Islet precursor cell (in vitro differentiated cells): ENCODE data around the gene SRF.

ENCODE experiments used
- DNase-seq: peaks from one replicate; pipeline ENCODE4 v3.0.0-alpha.2; 2018

SRF gene

DNA sequence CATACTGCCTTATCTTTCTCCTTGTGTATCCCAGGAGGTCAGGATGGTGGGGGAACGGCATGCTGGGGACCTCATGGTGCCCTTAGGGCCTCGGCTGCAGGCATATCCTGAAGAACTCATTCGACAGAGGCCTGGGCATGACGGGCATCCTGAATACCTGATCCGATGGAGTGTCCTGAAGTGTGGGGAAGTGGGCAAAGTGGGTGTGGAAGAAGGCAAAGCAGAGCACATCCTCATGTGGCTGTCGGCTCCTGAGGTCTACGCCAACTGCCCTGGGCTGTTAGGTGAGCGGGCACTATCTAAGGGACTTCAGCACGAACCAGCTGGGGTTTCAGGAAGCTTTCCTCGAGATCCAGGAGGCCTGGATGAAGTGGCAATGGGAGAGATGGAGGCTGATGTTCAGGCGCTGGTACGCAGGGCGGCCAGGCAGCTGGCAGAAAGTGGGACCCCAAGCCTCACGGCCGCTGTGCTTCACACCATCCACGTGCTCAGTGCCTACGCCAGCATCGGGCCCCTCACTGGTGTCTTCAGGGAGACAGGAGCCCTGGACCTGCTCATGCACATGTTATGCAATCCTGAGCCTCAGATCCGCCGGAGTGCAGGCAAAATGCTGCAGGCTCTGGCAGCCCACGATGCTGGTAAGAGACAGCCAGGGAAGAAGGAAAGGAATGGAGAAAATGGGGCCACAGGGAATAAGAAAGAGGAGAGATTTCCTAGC lies 13.4 kb downstream of the SRF start:
- no peak for DNase-seq

DNA sequence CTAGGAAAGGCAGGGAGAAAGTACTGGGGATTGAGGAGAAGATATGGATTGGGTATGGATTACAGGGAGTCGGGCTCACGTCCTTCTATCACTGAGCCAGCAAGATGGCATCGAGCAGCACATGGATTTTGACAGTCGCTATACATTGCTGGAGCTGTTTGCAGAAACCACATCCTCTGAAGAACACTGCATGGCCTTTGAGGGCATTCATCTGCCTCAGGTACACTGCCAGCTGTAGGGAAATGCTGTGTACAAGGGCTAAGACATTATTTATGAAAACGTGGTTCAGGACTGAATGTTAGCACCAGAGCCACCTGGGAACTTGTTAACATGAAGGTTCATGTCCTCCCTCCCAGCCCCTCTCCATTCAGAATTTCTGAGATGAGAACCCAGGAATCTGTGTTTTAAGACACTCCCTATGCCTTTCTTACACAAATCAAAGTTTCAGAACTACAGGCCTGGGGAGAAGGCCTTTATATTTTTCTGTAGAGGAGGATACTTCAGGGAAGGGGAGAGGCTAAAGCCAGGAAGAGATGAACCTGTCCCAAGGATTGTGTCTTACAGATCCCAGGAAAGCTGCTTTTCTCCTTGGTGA lies 14.4 kb downstream of the SRF start:
- DNase-seq, result no peak

DNA sequence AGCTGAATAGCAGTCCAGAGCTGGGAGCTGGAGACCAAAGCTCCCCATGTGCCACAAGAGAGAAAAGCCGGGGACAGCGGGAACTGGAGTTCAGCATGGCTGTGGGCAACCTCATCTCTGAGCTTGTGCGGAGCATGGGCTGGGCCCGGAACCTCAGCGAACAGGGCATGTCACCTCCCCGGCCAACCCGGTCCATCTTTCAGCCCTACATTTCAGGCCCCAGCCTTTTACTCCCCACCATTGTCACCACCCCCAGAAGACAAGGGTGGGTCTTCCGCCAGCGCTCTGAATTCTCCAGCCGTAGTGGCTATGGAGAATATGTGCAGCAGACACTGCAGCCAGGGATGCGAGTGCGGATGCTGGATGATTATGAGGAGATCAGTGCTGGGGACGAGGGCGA lies 14.9 kb downstream of the SRF start:
- peak; percentile 37 for DNase-seq

DNA sequence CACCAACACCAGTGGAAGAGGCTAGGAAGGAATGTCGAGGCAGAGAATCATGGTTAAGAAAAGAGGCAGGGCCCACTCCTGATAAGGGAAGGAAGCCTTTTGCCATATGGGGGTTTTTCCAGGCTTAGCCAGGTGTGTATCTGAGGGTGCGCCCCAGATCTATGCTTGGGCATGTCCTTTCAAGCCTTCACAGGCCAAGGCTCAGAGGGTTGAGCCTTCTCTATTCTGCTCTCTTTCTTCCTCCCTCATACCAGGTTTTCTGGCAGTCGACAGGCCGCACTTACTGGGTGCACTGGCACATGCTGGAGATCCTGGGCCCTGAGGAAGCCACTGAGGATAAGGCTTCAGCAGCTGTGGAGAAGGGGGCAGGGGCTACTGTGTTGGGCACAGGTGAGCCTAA lies 15.6 kb downstream of the SRF start:
- DNase-seq, result no peak

DNA sequence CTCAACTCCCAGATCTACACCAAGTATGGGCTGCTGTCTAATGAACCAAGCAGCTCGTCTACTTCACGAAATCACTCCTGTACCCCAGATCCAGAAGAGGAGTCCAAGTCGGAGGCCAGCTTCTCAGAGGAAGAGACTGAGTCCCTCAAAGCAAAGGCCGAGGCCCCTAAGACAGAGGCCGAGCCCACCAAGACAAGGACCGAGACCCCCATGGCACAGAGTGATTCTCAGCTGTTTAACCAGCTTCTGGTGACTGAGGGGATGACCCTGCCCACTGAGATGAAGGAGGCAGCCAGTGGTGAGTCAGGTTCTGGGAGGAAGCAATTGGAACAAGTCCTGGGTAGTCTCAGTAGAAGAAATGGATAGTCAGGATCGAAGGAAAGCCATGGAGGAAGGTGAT lies 16.8 kb downstream of the SRF start:
- DNase-seq, result peak; percentile 34

DNA sequence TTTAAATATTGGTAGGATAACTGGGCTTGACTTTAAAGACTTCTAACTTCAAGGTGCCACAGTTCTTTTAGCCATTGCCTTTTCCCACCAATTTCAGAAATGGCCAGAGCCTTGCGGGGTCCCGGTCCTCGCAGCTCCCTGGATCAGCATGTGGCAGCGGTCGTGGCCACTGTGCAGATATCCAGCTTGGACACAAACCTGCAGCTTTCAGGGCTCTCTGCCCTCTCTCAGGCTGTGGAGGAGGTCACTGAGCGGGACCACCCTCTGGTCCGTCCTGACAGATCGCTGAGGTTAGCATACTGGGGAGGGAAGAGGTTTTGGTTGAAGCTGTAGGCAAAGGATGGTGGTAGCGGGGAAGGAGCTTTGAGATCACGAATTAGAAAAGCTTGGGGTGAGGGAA lies 17.4 kb downstream of the SRF start:
- DNase-seq, result peak; percentile 45

DNA sequence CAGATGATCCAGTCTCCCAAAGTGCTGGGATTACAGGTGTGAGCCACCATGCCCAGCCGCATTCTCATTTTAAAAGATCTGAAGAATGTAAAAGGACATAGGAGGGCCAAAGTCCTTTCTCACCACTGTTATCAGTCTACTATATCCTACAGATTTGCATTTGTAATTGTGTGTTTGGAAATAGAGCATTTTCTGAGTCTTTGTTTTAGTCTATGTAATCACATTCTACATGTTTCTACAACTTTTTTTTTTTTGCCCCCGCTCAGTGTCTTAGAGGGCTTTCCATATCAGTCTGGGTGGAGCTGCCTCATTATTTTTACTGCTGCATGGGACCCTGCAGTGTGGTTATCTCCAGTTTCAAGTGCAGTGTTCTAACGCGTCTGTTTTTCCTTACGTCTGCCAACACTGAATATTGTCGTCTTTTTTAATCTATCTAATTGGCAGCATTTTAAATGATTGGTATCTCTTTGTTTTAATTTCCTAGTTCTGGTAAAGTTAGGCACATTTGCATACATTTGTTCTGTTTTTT lies 18.8 kb downstream of the SRF start:
- peak; percentile 14 for DNase-seq

DNA sequence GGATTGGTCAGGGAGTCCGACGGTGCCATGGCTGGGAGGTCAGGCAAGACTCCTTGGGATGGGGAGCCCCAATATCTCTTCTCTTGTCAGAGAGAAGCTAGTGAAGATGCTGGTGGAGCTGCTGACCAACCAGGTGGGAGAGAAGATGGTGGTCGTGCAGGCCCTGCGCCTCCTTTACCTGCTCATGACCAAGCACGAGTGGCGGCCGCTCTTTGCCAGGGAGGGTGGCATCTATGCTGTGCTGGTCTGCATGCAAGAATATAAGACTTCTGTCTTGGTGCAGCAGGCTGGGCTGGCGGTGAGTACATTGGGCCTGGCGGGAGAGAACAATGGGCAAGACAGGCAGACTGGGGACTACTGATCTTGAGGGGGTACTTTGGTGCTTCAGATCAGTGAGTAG lies 21.8 kb downstream of the SRF start:
- DNase-seq, result no peak

DNA sequence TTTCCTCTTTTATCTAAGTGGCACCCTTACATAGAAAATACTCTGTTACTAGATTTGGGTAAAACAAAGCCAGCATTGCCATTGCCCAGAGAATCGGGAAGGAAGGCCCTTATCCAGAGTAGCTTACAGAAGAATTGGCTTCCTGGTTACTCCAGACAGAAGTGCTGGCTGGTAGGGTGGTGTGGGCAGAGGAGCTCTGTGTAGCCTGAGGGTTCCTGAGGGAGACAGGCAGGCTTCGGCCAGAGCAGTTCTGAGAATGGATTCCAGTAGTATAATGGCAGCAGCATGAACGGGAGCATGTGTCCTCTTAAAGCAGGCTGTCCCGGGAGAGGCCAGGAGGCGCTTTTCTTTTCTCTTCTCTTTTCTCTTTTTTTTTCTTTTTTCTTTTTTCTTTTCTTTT lies 22.9 kb downstream of the SRF start:
- peak; percentile 82 for DNase-seq

DNA sequence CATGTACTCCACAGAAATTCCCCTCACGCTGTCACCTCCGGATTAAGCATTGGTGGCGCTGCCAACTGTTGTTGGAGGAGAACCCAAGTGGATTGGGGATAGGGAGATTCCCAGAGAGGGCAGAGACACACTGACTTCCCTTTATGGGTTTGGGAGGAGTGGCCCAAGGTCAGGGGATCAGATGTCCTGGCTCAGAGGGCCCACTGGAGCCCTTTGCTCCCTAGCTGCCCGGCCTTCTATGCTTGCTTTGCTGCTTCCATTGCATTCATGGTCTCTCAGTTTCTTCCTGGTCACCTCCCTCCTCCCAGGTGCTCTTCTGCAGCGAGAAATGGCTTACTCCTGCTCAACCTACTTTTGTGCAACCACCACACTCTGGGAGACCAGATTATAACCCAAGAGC lies 25.3 kb downstream of the SRF start:
- DNase-seq, result no peak

DNA sequence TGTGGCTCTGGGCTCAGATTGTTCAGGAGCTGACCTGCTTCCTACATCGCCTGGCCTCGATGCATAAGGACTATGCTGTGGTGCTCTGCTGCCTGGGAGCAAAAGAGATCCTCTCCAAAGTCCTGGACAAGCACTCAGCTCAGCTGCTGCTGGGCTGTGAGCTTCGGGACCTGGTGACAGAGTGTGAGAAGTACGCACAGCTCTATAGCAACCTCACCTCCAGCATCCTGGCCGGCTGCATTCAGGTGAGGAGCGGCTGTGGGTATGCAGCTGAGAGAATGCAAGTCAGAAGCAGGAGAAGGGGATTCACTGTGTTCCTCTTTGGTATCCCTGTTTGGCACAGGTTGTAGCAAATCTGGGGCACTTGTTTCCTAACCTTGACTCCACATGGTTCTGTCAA lies 28.8 kb downstream of the SRF start:
- no peak for DNase-seq

DNA sequence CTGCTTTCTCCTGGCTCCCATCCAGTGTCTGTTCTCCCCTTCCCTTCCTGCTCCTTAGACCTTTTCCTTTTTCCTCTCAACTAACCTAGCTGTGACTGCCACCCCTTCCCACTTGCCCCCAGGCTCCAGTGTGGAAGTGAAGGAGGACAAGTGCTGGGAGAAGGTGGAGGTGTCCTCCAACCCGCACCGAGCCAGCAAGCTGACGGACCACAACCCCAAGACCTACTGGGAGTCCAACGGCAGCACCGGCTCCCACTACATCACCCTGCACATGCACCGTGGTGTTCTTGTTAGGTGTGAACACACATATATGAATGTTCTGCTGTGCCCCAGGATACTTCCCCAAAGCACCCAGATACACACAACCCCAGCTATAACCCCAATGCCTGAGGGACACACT lies 29.5 kb downstream of the SRF start:
- DNase-seq, result no peak

DNA sequence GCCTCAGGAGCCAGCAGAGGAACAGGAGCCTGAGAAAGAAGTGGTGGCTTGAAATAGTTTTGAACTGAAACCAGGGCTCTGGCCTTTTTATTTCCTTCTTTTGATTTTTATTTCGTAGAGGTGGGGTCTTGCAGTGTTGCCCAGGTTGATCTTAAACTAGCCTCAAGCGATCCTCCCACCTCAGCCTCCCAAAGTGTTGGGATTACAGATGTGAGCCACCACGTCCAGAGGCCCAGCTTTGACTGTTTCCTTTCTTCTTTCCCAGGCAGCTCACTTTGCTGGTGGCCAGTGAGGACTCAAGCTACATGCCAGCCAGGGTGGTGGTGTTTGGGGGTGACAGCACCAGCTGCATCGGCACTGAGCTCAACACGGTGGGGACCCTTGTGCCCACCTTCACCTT lies 31.4 kb downstream of the SRF start:
- no peak for DNase-seq

DNA sequence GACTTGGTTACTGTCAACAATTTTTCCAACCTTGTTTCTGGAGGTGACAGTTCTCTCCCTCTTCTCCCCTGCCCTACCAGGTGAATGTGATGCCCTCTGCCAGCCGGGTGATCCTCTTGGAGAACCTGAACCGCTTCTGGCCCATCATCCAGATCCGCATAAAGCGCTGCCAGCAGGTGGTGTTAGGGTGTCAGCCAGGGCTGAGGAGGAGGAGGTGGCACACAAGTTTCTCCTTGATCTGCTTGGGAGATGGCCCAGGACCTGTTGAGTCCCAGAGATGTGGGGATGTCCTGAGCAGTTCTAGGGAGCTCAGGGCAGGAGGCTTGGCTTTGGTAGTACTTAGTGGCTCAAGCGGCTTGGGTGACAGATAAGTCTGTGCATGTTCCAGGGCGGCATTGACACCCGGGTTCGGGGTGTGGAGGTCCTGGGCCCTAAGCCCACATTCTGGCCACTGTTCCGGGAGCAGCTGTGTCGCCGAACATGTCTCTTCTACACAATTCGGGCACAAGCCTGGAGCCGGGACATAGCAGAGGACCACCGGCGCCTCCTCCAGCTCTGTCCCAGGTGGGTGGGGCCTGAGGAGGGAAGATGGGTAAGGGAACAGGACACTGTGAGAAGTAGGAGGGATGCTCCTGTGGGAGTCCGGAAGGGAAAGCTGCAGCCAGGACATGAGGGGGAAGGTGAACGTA lies 32.1 kb downstream of the SRF start:
- DNase-seq, result no peak

DNA sequence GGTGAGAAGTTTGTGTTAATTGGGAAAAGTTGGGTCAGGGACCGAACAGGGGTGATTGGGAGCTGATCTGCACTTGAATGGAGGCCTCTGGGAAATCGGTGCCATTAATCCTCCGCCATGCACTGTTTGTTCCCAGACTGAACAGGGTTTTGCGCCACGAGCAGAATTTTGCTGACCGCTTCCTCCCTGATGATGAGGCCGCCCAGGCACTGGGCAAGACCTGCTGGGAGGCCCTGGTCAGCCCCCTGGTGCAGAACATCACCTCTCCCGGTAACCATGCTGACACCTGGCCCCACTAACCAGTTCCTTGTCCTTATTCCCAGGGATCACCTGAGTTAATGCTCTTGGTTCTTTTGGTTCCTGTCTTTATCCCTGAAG lies 32.6 kb downstream of the SRF start:
- DNase-seq, result no peak

DNA sequence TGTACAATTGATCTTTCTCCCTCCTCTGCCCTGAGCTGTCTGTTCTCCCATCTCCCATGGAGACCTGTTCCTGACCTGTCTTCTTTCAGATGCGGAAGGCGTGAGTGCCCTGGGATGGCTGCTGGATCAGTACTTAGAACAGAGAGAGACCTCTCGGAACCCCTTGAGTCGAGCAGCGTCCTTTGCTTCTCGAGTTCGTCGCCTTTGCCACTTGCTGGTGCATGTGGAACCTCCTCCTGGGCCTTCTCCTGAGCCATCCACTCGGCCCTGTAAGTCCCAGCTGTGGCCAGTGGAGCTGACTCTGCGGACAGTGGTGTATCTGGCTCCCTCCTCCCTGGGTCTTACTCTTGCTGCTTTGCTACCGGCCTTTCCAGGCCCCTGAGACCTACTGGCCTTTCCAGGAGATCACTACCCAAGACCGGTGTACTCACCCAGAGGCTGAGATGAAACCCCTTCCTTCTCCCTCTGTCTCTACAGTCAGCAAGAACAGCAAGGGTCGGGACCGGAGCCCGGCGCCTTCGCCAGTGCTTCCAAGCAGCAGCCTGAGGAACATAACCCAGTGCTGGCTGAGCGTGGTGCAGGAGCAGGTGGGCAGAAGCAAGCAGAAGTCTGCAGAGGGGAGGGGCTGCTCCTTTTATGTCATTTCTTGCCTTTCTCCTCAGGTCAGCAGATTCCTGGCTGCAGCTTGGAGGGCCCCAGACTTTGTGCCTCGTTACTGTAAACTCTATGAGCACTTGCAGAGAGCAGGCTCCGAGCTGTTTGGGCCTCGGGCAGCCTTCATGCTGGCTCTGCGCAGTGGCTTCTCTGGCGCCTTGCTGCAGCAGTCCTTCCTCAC lies 33.4 kb downstream of the SRF start:
- DNase-seq, result no peak

DNA sequence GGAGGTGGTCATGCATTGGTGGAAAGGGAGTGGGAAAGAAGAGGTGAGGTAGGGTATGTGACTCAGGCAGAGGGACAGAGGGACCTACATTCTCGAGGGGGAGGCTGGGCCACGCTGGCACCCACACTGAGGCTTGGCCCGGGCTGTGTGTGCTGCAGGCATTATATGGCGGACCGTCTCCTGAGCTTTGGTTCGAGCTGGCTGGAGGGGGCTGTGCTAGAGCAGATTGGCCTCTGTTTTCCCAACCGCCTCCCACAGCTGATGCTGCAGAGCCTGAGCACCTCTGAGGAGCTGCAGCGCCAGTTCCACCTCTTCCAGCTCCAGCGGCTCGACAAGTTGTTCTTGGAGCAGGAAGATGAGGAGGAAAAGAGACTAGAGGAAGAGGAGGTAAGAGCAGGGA lies 34.8 kb downstream of the SRF start:
- DNase-seq, result no peak

DNA sequence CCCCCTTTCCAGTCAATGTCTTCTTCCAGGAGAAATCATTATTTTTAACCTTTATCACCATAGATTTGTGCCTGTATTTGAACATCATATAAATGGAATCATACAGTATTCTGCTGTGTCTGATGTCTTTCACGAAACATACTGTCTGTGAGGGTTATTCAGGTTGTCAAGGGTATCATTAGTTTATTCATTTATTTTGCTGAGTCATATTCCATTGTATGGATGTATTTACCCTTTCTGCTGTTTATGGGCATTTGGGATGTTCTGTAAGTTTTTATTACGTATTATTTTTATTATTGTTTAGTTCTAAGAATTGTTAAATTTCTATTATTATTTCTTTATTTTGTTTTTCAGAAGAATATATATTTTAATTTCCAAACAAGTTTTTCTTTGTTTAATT lies 36.2 kb downstream of the SRF start:
- no peak for DNase-seq

DNA sequence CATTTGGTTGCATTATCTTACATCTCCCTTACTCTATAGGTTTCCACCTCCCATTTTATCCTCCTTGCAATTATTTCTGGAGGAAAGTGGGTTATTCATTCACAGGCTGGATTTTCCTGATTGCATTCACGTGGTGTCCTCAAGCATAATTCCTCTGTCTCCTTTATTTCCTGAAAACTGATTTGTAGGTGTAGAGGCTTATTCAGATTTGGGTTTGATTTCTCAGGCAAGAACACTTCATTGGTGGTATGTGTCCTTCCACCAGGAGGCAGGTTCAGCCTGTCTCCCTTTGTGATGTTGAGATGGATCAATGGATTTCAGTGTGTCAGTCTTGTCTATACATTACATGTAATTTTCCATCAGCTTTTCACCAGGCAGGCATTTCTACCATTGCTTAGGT lies 40.9 kb downstream of the SRF start:
- no peak for DNase-seq

DNA sequence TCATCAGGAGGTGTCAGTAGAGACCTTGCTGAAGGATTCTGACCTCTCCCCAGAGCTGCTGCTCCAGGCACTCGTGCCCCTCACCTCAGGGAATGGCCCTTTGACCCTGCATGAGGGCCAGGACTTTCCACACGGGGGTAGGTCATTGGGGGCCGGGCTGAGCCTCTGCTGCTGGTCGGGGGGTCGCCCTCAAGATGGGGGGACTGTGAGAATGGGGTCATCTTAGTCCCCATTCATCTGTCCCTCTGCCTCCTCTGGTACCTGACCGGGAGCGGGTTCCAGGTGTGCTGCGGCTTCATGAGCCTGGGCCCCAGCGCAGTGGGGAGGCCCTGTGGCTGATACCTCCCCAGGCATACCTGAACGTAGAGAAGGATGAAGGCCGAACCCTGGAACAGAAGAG lies 42.4 kb downstream of the SRF start:
- no peak for DNase-seq

DNA sequence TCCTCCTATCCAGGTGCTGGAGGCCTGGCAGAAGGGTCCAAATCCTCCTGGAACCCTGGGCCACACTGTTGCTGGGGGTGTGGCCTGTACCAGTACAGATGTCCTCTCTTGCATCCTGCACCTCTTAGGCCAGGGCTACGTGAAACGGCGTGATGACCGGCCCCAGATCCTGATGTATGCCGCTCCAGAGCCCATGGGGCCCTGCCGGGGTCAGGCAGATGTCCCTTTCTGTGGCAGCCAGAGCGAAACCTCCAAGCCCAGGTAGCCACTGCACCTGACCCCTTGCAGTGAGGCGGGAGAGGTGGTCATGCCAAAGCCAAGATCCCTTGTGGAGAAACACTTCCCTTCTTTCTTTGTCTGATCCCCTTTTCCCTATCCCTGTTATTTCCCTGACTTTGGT lies 44.0 kb downstream of the SRF start:
- DNase-seq, result peak; percentile 41

DNA sequence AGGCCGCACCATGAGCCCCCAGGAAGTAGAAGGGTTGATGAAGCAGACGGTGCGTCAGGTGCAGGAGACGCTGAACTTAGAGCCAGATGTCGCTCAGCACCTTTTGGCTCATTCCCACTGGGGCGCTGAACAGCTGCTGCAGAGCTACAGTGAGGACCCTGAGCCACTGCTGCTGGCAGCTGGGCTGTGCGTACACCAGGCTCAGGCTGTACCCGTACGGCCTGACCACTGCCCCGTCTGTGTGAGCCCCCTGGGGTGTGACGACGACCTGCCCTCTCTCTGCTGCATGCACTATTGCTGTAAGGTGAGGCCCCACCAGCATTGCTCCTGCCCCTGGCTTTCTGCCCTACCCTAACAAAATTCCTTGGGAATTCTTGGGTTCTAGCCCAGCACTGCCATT lies 45.1 kb downstream of the SRF start:
- peak; percentile 38 for DNase-seq

DNA sequence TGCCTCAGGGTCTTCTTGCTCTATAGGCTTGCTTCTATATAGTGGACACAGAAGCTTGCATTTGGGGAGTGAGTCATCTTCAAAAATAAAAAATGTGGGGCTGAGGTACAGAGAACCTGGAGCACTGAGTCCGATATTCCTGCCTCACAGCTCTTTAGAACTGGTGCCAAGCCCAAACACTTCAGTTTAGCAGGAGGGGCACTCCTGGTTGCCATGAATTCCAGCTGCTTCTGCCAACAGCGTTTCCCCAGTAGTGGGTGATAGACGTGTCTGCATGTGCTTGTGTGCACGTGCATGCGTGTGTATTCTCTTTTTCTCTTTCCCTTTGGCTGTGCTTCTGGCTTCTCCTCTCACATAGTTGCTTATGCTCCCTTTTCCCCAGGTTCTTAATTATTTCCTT lies 46.3 kb downstream of the SRF start:
- DNase-seq, result peak; percentile 21
